Activated CD8-positive, alpha-beta memory T cell treated with anti-CD3 and anti-CD28 coated beads for 24 hours (primary cell): ENCODE results near the gene MBOAT7.
A peak's percentile ranks its signal among the peaks of the same experiment; 100 is the strongest.
"Not testable (repeated sequence)": the region's sequence is repeated elsewhere in the genome, so short reads cannot be mapped to it uniquely, and the experiment has no call there.

Source experiments
- DNase-seq: peaks from one replicate; pipeline ENCODE4 v3.0.0-alpha.2; 2020

MBOAT7 gene

DNA sequence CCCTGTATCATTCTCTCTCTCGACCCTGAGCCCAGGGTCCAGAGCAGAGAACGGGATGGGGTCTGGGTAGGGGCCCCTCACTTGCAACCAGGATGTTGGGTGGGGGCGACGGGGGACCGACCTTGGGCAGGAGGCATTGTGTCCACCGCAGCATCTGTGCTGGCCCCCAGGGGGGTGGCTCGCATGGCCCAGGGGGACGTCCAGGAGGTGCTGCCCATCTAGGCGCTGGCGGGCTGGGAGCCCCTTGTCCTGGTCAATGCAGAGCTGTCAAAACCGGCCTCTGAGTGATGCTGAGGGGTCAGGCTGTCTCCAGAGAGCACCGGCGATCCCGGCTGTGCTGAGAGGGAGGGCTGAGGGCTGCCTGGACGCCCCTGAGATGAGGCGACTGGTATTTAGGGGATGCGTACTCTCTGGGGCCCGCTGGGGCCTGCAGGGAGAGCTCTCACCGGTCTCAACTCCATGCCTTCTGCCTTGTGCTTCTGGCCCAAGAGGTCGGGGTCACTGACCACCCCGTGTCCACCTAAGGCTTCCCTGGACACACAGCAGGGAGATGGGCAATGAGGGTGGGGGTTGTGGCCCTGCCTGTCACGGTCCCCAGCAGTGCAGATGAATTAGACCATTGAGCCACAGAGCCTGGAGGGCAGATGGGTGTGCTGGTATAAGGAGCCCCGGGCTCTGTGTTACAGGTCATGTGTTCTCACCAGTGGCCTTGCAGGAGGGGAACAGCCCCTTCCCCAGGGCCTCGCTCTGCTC is 19.9 kb upstream of the MBOAT7 start:
- peak; percentile 79 for DNase-seq

DNA sequence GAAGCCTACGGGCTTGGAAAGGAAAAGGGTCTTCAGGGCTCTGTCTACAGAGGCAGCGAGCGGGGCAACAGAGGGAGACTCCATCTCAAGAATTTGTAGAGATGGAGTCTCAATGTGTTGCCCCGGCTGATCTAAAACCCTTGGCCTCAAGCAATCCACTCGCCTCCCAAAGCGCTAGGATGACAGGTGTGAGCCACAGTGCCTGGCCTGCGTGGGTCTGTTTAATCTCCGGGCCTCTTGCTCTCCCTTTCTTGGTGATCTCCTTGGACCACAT is 19.3 kb upstream of the MBOAT7 start:
- DNase-seq = no peak

DNA sequence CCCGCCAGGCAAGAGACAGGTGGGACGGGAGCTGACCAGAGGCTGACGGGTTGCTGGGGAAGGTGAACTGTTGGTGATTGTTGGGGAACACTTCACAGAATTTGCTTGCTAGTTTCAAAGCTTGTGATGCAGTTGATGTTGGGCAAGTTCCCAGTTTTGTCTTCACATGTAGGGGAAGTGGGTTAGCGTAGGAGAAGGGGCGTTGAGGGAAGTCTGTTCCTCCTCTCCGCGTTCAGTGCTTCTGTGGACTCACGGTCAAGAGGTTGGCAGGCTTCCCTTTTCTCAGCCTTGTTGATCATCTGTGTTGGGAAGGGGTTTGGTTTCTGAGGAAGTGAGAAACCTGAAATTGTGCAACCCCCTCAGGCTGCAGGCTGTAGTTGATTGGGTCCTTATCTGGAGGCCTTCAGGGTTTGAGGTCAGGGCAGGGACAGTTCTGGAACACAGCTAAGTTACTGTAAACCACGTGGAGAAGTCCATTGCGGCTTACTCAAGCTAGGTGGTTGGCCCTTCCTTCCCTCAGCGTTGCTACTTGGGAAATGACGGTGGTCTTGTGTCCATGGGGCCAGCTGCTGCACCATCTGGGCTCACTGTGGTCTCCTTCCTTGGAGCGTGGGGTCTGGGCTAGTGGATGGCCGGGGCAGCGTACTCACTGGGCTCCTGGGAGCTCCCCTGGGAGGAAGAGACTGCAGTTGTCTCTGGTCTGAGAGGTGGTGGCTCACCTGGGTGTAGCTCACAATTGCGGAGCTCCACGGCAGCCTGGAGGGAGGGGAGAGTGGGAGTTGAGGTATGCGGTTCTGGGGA is 18.8 kb upstream of the MBOAT7 start:
- DNase-seq = peak; percentile 81

DNA sequence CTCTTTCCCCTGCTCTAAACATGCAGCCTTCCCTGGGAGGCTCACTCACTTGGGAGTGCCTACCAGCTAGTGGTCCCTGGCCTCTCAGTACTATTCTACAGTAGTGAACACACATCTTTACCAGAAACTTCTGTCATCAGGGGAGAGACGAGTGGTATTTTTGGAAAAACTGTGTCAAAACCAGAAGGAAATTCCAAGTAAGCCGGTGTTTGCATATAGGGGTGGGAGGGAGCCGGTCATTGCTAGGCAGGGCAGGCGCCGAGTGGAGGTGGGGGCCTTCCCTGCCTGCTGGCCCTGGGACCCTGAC is 18.2 kb upstream of the MBOAT7 start:
- no peak for DNase-seq

DNA sequence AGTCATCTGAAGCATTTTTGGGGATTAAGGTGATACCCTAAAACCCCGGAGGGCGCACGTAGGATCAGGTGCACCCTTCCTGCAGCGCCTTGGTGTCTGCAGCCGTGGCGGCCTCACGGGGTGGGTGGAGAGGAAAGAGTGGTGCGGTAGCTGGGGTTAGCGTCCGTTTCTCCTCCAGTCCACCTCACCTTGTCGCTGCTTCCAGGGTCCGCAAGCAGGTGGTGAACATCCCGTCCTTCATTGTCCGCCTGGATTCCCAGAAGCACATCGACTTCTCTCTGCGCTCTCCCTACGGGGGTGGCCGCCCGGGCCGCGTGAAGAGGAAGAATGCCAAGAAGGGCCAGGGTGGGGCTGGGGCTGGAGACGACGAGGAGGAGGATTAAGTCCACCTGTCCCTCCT is 17.8 kb upstream of the MBOAT7 start:
- peak; percentile 65 for DNase-seq

DNA sequence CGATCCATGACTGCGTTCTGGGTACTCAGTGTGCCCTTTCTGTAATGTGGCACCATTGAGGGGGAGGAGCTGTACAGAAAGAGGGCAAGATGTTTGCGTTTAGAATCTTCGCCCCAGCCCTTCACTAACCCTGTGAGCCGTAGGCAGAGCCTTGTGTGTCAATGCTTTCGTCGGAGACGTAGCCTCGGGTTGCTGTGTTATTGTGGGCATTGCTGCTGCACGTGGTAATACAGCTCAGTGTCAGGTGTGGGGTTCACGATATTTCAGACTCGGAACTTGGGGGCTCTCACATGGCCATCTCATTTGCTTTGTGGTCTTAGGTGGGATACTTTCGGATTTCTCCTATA is 17.4 kb upstream of the MBOAT7 start:
- peak; percentile 59 for DNase-seq

DNA sequence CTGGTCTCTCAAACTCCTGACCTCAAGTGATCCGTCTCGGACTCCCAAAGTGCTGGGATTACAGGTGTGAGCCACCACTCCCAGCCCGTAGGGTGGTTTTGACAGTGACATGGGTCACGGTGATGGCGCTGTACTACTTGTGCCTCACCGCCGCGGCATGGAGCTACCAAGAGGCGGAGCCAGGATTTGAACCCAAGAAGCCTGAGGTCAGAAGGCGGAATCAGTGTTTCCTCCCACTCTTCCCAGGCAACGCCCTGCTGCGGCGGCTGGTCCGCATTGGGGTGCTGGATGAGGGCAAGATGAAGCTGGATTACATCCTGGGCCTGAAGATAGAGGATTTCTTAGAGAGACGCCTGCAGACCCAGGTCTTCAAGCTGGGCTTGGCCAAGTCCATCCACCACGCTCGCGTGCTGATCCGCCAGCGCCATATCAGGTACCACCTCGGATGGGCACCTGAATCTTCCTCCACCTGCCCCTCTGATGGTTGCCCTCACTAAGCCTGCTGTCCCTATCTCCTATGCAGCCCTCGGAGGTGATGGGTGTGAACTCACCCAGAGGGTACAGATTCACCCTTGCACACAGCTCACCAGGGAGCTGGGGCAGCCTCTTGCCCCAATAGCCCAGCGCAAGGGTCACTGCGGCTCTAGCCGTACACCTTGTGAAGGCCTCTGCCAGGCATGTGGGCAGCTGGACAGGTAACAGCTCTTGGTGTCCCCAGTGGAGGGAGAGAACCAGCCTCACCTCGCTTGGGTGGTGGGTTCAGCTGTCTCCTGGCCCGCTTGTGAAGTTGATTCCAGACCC is 16.9 kb upstream of the MBOAT7 start:
- no peak for DNase-seq

DNA sequence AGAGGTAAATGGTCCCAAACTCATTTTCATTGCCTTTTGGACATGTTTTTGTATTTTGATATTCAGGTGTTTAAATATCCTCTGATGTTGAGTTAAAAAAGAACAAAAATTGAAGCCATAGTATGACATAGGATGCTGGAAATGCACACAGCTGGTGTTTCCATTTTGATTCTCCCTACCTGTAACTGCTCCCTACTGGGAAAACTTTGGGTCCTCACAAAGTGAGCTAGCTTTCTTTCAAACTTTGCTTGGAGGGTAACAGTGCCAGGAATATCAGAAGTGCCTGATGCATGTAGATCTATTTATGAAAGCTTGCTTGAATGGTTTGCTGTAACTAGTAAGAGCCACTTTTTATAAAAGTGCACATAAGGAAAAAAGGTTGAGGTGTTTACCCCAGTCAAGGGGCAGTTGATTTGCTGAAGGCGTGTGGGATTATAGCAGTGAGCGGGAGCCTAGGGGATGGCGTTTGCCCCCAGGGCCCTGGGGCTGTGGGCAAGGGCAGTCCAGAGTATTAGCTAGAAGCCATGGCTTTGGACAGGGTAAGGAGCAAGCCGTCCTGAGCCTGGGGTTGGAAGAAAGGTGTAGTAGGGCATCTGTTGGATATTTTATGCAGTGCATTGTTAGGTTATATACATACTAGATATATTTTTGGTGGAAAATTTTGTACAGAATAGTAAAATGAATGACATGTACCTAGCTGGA is 15.5 kb upstream of the MBOAT7 start:
- DNase-seq = no peak

DNA sequence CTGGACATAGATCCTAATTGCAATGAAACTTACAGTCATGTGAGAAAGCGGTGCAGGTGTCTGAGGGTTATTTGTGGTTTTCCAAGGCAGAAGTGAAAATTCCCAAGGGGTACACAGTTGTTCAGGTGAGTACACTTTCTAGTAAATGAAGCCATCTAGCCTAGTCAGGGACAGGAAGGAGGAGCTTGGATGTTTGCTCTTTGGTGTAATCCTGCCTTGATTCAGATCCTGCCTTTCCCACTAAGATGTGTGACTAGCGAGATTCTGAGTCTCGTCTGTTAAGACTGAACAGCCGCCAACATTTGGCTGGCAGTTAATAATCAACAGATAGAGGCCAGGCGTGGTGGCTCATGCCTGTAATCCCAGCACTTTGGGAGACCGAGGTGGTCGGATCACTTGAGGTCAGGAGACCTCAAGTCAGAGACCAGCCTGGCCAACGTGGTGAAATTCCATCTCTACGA is 13.8 kb upstream of the MBOAT7 start:
- DNase-seq = no peak

DNA sequence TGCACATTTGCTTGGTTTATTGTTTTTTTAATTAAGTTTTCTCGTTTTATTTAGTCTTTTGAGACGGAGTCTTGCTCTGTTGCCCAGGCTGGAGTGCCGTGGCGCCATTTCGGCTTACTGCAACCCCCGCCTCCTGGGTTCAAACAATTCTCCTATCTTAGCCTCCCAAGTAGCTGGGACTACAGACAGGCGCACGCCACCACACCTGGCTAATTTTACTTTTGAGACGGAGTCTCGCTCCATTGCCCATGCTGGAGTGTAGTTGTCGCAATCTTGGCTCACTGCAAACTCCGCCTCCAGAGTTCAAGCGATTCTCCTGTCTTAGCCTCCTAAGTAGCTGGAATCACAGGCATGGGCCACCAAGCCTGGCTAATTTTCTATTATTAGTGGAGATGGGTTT is 12.6 kb upstream of the MBOAT7 start:
- DNase-seq = no peak

DNA sequence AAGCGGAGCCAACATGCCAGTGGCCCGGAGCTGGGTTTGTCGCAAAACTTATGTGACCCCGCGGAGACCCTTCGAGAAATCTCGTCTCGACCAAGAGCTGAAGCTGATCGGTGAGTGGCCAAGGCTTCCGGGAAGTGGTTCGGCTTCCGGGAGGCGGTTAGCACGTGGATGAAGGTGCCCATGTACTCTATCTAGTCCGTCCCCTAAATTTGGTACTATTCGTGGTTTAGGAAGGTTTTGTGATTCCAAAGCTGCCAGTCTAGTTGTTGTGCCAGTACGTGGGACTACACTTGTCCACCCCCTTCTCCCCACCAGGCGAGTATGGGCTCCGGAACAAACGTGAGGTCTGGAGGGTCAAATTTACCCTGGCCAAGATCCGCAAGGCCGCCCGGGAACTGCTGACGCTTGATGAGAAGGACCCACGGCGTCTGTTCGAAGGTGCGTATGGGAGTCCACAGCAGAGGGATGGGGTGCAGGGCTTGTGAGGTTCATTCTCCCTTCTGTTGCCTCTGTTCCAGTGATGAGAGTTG is 11.9 kb upstream of the MBOAT7 start:
- no peak for DNase-seq

DNA sequence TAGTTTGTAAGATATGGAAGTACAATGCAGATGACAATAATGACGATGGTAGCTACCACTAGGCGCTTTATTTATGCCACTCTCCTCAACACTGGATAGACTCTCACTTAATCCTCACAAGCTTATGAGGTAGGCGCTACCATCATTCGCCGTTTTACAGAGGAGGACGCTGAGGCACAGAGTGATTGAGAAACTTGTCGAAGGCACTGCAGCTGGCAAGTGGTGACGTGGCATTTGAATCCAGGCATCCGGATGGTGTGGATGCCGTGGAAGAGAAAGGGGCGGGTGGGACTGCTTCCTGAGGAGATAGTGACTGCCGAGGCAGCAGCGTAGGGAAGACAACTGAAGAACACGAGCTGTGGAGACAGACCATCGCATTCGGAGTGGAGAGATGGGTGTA is 10.0 kb upstream of the MBOAT7 start:
- DNase-seq = no peak

DNA sequence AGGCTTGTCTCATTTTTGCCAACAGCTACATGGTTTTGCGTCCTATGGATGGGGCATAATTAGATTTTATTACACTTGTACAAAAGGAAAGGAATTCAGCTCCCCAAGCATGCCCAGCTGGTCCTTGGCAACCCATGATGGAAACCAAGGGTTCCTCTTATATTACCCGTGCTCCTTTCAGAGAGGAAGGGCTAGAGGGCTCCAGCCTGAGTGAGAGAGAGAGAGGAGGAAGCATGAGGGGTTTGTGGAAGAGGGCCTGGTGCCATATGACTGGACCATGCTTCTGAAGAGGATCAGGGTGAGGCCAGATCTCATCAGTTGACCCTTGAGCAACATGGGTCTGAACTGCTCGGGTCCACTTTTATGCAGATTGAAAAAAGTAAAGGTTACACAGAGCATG is 7.7 kb upstream of the MBOAT7 start:
- DNase-seq = no peak

DNA sequence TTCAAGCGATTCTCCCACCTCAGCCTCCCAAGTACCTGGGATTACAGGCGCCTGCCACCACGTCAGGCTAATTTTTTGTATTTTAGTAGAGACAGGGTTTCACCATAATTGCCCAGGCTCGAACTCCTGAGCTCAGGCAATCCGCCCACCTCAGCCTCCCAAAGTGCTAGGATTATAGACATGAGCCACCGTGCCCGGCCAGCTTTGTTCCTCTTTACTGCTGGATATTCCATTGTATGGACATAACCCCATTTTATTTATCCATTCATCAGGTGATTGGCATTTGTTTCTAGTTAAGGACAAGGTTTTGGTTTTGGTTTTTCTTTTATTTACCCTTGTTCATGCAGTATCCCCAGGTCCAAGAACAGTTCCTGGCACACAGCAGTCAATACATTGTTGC is 7.2 kb upstream of the MBOAT7 start:
- no peak for DNase-seq

DNA sequence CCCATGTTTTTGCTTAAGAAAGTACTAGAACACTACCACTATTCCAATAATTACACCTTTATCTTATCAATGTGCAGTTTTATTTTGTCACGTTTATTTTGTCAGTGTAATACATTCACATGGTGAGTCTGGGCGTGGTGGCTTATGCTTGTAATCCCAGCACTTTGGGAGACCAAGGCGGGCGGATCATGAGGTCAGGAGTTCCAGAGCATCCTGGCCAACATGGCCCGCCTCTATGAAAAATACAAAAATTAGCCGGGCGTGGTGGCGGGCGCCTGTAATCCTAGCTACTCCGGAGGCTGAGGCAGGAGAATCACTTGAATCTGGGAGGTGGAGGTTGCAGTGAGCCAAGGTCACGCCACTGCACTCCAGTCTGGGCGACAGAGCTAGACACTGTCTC is 5.1 kb upstream of the MBOAT7 start:
- not testable (repeated sequence) for DNase-seq

DNA sequence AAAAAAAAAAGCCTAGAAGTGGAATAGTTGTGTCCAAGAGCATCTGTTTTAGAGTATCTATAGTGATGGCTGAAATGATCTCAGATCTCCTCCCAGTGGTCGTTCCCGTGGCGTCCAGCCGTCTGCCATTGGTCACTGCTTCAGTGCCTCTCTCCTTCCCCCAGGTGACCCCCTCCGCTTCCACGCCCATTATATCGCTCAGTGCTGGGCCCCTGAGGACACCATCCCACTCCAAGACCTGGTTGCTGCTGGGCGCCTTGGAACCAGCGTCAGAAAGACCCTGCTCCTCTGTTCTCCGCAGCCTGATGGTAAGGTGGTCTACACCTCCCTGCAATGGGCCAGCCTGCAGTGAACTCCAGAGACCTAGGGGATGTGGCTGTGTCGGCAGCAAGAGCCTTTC is 3.6 kb upstream of the MBOAT7 start:
- no peak for DNase-seq

DNA sequence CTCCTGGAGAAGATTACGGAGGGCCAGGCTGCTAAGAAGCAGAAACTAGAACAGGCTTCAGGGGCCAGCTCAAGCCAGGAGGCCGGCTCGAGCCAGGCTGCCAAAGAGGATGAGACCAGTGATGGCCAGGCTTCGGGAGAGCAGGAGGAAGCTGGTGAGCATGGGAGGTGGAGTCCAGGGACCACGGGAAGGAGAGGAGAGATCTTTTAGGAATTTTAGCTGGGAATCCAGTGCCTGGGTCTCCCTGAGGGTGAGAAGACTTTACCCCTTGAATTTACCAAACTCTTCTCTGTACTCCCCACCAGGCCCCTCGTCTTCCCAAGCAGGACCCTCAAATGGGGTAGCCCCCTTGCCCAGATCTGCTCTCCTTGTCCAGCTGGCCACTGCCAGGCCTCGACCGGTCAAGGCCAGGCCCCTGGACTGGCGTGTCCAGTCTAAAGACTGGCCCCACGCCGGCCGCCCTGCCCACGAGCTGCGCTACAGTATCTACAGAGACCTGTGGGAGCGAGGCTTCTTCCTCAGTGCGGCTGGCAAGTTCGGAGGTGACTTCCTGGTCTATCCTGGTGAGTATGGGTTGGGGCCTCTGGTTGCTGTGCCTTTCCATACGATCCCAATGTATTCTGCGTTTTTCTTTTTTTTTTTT is 2.6 kb upstream of the MBOAT7 start:
- no peak for DNase-seq

DNA sequence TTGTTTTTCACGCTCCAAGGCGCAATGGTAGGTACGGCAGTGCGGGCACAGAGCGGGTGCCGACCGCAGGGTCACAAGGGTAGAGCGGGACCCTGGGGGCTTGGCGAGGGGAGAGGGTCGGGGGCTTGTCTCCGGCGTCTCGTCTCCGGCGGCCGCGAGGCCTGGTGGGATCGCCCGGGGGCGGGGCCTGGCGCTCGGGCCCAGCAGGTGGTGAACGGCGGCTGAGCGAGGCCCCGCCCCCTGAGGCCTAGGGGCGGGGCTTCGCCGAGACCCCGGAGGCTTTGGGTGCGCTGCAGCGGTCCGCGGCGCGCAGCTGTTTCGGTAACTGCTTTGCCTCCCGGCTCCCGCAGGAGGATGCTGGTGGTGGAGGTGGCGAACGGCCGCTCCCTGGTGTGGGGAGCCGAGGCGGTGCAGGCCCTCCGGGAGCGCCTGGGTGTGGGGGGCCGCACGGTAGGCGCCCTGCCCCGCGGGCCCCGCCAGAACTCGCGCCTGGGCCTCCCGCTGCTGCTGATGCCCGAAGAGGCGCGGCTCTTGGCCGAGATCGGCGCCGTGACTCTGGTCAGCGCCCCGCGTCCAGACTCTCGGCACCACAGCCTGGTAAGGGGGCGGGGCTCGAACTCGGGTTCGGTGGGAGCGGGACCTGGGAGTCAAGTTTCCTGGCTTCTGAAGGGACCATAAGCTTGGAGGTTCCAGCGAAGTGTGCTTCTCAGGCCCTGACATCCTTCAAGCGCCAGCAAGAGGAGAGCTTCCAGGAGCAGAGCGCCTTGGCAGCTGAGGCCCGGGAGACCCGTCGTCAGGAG is 1.8 kb upstream of the MBOAT7 start, which contains the start of gene TSEN34:
TSEN34 (plus strand) TSS at position 298 of the 800 bp plus-strand sequence; CDS start at position 355, 57 bp downstream.
- DNase-seq = peak; percentile 98

DNA sequence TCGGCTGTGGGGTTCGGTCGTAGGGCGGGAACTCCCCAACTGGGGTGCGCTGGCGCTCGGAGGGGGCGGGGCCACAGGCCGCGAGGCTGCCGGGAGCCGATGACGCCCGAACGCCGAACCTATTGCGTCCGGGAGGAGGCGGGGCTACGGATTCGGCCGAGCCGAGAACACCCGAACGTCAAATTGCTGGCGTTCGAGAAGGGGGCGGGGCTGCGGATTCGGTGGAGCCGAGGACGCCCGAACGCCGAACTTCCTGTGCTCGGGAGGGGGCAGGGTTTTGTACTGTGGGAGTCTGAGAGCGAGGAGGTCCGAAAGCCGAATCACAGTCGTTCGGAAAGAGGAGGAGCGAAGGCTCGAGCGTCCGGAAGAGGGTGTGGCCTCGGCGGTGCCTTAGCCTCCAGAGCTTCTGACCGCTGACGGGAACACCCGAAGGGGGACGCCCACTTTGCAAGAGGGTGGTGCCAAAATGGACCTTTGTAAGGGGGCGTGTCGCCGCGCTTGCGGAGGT is 1.2 kb upstream of the MBOAT7 start:
- DNase-seq = peak; percentile 100

DNA sequence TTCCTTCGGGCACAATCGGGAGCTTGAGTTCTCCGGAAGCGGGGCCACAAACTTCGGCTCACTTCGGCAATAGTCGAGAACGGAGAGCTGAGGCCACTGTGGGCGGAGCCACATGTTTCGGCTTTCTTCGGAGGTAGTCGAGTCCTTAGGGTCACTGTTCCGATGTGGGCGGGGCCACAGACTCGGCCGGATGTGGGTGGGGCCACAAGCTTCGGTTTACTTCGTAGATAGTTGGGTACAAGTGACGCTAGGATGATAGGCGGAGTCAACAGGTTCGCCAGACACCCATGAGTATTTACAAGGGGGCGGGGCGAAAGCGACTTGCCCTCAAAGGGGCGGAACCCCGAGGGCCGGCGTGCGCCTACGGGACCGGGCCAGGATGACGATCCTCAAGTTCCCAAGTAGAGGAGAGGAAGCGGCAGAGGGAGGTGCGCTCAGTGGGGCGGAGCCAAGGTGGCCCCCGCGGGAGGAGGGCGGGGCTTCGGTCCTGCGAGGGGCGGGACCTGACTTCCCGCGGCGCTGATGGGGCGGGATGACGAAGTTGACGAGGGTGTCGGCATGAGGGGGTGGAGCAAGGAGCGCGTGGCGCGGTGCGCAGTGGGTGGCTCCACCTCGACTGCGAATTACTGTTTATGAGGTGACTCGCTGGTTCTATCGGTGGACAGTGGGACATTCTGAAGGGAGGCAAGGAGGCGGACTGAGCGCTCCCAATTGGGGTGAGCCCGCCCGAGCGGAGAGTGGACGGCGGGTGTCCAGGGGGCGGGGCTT is 539 bp upstream of the MBOAT7 start:
- DNase-seq = peak; percentile 100
